ENCODE data around the gene CHRNB1.

GRCh38 chr17:7468290-7468689 lies 23.4 kb downstream of the CHRNB1 start:
- no peak for TF ChIP-seq CTCF (IDR thresholded peaks at IDR 0.05; ENCODE audit: low read depth, low read length)
- TF ChIP-seq MYC (IDR thresholded peaks at IDR 0.05; ENCODE audit: low read depth, low read length): no peak
- no peak for TF ChIP-seq MAX (IDR thresholded peaks at IDR 0.05; ENCODE audit: low read depth, low read length)
- no peak for TF ChIP-seq POLR2A (IDR thresholded peaks at IDR 0.05; ENCODE audit: extremely low read depth, insufficient read length)
